ENCODE data around the gene KPNA6. TPM values are rescaled to one million over a fixed set of nuclear protein-coding genes. Genes with fewer than 3 reads are reported as not detected.

The KPNA6 gene
- polyA plus RNA-seq, 1 of the 3 experiments (the other 2 are of a cell fraction) = 13.1 TPM

DNA sequence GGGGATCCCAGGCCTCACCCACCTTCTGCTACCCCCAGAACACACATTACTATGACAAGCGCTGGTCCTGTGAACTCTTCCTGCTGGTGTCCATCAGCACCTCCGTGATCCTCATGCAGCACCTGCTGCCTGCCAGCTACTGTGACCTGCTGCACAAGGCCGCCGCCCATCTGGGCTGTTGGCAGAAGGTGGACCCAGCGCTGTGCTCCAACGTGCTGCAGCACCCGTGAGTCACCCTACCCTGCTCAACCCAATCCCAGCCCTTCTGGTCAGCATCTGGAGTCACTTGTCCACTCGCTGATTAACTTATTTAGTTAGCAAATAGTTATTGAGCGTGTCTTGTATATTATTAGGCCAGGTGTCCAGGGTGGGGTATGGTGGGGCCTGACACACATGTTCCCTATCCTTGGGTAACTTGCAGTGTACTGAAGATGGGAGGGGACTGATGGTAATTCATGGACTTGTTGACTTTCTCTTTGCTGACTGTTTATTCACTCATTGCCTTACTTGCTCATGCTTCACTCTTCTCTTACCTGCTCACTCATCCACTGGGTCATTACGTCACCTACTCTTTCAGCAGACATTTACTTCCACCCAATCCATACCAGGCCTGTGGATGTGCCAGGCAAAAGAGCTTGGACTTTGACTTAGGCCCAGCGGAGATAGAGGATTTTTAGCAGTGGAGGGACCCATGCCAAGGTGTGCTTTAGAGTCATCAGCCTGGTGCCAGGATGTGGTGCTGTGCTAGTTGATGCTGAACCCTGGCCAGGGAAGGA, 12.9 kb upstream of the KPNA6 start:
- POLR2A ChIA-PET = interaction anchor here (1.4 kb wide), 1 partner anchor 22 kb away, joined by 7 read pairs; the partner anchor contains the start of gene TMEM39B
- Histone ChIP-seq H3K9me2 (no peaks in the 10 kb centered on the region), H4K20me1 (ENCODE audit: insufficient read depth) (no peaks in the 10 kb centered on the region), H3K79me2 (ENCODE audit: insufficient read depth) (no peaks in the 10 kb centered on the region), H3K36me3 (replicated peaks in 1 of 2; ENCODE audit: control insufficient read depth in 1 of 2, insufficient read depth in 2 of 2, low read length in 1 of 2) (peaks cover 29 to 39% of the 10 kb centered on the region in 2 experiments), H2AFZ (ENCODE audit: low read depth) (no peak overlapping the region), H3K27ac (ENCODE audit: low read depth in 2 of 2, low read length in 1 of 2) (no peak overlapping the region), H3K9ac (no peak overlapping the region), H3K4me2 (no peak overlapping the region), H3K4me1 (ENCODE audit: control insufficient read depth in 1 of 2, insufficient read depth in 2 of 2, low read depth in 1 of 2, low read length in 1 of 2) (no peaks in the 10 kb centered on the region; a peak in 1 of 4 replicates), H3F3A (replicated peaks; ENCODE audit: insufficient read depth) (peaks cover under 1% of the 10 kb centered on the region), H3K9me3 (no peaks in the 10 kb centered on the region), H3K4me3 (ENCODE audit: low read depth in 2 of 2, low read length in 1 of 2) (no peak overlapping the region), H3K27me3 (ENCODE audit: insufficient read depth) (no peaks in the 10 kb centered on the region)
- TF ChIP-seq SIN3A (IDR thresholded peaks at IDR 0.05; ENCODE audit: borderline replicate concordance, low read depth, low read length) (no peak), FOXJ3 (CRISPR knock-in tag; IDR thresholded peaks at IDR 0.05) (no peak), MAX (IDR thresholded peaks at IDR 0.05; ENCODE audit: low read depth) (no peak), EZH2phosphoT487 (IDR thresholded peaks at IDR 0.05; ENCODE audit: borderline replicate concordance, low read depth) (no peak), SMC3 (IDR thresholded peaks at IDR 0.05; ENCODE audit: low read depth, low read length) (no peak), ELF1 (IDR thresholded peaks at IDR 0.05) (no peak), NRF1 (IDR thresholded peaks at IDR 0.05; ENCODE audit: low read depth, low read length) (no peak), MEF2A (IDR thresholded peaks at IDR 0.05; ENCODE audit: borderline replicate concordance, low read depth) (no peak), RXRA (IDR thresholded peaks at IDR 0.05; ENCODE audit: borderline replicate concordance, low read depth) (no peak), RAD21 (IDR thresholded peaks at IDR 0.05; ENCODE audit: low read length) (no peak), TEAD4 (IDR thresholded peaks at IDR 0.05; ENCODE audit: borderline replicate concordance, insufficient read depth) (no peak), REST (IDR thresholded peaks at IDR 0.05; ENCODE audit: low read depth, low read length) (no peak), FOXM1 (IDR thresholded peaks at IDR 0.05; ENCODE audit: low read depth) (no peak)
- TF ChIP-seq, protein P1, sequence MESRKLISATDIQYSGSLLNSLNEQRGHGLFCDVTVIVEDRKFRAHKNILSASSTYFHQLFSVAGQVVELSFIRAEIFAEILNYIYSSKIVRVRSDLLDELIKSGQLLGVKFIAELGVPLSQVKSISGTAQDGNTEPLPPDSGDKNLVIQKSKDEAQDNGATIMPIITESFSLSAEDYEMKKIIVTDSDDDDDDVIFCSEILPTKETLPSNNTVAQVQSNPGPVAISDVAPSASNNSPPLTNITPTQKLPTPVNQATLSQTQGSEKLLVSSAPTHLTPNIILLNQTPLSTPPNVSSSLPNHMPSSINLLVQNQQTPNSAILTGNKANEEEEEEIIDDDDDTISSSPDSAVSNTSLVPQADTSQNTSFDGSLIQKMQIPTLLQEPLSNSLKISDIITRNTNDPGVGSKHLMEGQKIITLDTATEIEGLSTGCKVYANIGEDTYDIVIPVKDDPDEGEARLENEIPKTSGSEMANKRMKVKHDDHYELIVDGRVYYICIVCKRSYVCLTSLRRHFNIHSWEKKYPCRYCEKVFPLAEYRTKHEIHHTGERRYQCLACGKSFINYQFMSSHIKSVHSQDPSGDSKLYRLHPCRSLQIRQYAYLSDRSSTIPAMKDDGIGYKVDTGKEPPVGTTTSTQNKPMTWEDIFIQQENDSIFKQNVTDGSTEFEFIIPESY (IDR thresholded peaks at IDR 0.05; ENCODE audit: borderline replicate concordance, low read depth) = no peak
- TF ChIP-seq, protein P2, sequence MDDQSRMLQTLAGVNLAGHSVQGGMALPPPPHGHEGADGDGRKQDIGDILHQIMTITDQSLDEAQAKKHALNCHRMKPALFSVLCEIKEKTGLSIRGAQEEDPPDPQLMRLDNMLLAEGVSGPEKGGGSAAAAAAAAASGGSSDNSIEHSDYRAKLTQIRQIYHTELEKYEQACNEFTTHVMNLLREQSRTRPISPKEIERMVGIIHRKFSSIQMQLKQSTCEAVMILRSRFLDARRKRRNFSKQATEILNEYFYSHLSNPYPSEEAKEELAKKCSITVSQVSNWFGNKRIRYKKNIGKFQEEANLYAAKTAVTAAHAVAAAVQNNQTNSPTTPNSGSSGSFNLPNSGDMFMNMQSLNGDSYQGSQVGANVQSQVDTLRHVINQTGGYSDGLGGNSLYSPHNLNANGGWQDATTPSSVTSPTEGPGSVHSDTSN (IDR thresholded peaks at IDR 0.05) = no peak
- CTCF ChIA-PET = no interaction called here
- DNase-seq = no peak
- WGBS (ENCODE audit: low lambda C conversion rate) = 97% methylated on average over 11 of the region's 11 CpGs
